Adrenal gland (tissue), 5 donors: Measurements from ENCODE around the gene KCNH1.

ENCODE experiments used
- POLR2A ChIP-seq, 2 donors: fragments of 450-650 bp; IDR thresholded peaks; one replicate each; pipeline ENCODE4 v1.6.1; 2017; ENCODE audit warnings: antibody characterized with exemption in 2 of 2, mild to moderate bottlenecking in 2 of 2, moderate library complexity in 1 of 2
- TF ChIP-seq, protein P1 (sequence below), 6 experiments: fragments of 450-650 bp in 4 of 6; fragments of 200-600 bp in 2 of 6; sonication (generic) in 1 of 6; IDR thresholded peaks; 1 replicate in 5 of 6; 2 replicates in 1 of 6; pipeline versions ENCODE4 v1.5.1 to v1.8.0; 2016 to 2021; ENCODE audit warnings: antibody characterized with exemption in 6 of 6, mild to moderate bottlenecking in 2 of 6, moderate library complexity in 1 of 6
- donor health status: DM: no; HTN: no; CAD: no.

DNA sequence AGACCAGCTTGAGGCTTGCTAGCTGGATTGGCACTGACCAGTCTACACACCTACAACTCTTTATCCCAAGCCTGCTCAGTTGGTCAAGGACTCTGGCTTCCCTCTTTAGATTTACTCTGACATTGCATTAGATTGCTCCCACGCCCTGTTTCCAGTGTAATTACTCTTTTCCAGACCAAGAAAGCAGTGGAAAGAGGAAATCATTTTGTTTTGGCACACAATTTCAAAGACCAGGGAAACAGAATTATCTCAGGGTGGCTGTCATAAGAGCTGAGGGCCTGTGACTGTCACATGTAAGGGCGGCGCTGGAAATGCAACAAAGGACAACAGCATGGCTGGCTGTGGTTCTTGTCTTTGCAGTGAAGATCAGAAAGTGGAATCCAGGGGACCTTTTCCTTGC lies 502.5 kb downstream of the KCNH1 start:
- no peak for TF ChIP-seq POLR2A (IDR thresholded peaks at IDR 0.05)
- TF ChIP-seq, protein P1, sequence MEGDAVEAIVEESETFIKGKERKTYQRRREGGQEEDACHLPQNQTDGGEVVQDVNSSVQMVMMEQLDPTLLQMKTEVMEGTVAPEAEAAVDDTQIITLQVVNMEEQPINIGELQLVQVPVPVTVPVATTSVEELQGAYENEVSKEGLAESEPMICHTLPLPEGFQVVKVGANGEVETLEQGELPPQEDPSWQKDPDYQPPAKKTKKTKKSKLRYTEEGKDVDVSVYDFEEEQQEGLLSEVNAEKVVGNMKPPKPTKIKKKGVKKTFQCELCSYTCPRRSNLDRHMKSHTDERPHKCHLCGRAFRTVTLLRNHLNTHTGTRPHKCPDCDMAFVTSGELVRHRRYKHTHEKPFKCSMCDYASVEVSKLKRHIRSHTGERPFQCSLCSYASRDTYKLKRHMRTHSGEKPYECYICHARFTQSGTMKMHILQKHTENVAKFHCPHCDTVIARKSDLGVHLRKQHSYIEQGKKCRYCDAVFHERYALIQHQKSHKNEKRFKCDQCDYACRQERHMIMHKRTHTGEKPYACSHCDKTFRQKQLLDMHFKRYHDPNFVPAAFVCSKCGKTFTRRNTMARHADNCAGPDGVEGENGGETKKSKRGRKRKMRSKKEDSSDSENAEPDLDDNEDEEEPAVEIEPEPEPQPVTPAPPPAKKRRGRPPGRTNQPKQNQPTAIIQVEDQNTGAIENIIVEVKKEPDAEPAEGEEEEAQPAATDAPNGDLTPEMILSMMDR (IDR thresholded peaks at IDR 0.05), result no peak
